Measurements from ENCODE around the gene RBMX.
"Not testable (repeated sequence)": the region's sequence is repeated elsewhere in the genome, so short reads cannot be mapped to it uniquely, and the experiment has no call there.

The RBMX gene

GRCh38 chrX:136909706-136910564 lies 29.4 kb upstream of the RBMX start:
- Mint-ChIP-seq H3K36me3 (ENCODE audit: low read depth) (no peaks in the 10 kb centered on the region), H3K4me1 (peaks cover 6% of the 10 kb centered on the region), H3K4me3 (peak overlapping the region; percentile 89 to 95 (median 91)), H3K27me3 (ENCODE audit: low read depth) (no peaks in the 10 kb centered on the region), H3K9me3 (peaks cover 13% of the 10 kb centered on the region), H3K27ac (peak overlapping the region; percentile 63 to 97 (median 93))
- TF ChIP-seq CTCF (IDR thresholded peaks at IDR 0.05; ENCODE audit: unreplicated experiment in 3 of 3) = no peak

- Mint-ChIP-seq H3K36me3 (ENCODE audit: low read depth) (no peaks in the 10 kb centered on the region), H3K27me3 (ENCODE audit: low read depth) (no peaks in the 10 kb centered on the region), H3K4me3 (peak overlapping the region; percentile 89 to 95 (median 91)), H3K4me1 (peaks cover 6% of the 10 kb centered on the region), H3K9me3 (peaks cover 13% of the 10 kb centered on the region), H3K27ac (peak overlapping the region; percentile 63 to 97 (median 93))
- no peak for TF ChIP-seq CTCF (IDR thresholded peaks at IDR 0.05; ENCODE audit: unreplicated experiment in 3 of 3)
Observed at GRCh38 chrX:136909119-136909705, 28.7 kb upstream of the RBMX start.

- H3K27ac Mint-ChIP-seq = peak overlapping the region in 2 of 3 experiments; percentile 48 to 81
- H3K9me3 Mint-ChIP-seq = peaks cover 13% of the 10 kb centered on the region
- no peak for TF ChIP-seq CTCF (IDR thresholded peaks at IDR 0.05; ENCODE audit: unreplicated experiment in 3 of 3)
- no peaks in the 10 kb centered on the region for H3K36me3 Mint-ChIP-seq (ENCODE audit: low read depth)
- H3K27me3 Mint-ChIP-seq (ENCODE audit: low read depth) = no peaks in the 10 kb centered on the region
- peaks cover 6% of the 10 kb centered on the region for H3K4me1 Mint-ChIP-seq
- peak overlapping the region in 2 of 3 experiments; percentile 5 to 13 for H3K4me3 Mint-ChIP-seq
Observed at GRCh38 chrX:136907621-136908020, 27.1 kb upstream of the RBMX start.

- Mint-ChIP-seq H3K4me1 (peaks cover 6% of the 10 kb centered on the region), H3K9me3 (peaks cover 16% of the 10 kb centered on the region), H3K4me3 (peak overlapping the region in 1 of 3 experiments; percentile 13), H3K27me3 (ENCODE audit: low read depth) (no peaks in the 10 kb centered on the region), H3K36me3 (ENCODE audit: low read depth) (no peaks in the 10 kb centered on the region), H3K27ac (peak overlapping the region in 2 of 3 experiments; percentile 48 to 81)
- TF ChIP-seq CTCF (IDR thresholded peaks at IDR 0.05; ENCODE audit: unreplicated experiment in 3 of 3) = no peak
Observed at GRCh38 chrX:136906921-136907510, 26.5 kb upstream of the RBMX start.

- H3K4me3 Mint-ChIP-seq; H3K27ac Mint-ChIP-seq; H3K36me3 Mint-ChIP-seq (ENCODE audit: low read depth); H3K4me1 Mint-ChIP-seq; H3K27me3 Mint-ChIP-seq (ENCODE audit: low read depth): not testable (repeated sequence)
- peaks cover 16% of the 10 kb centered on the region for H3K9me3 Mint-ChIP-seq
Observed at GRCh38 chrX:136904067-136904466, 23.5 kb upstream of the RBMX start.

- H3K27ac Mint-ChIP-seq; H3K9me3 Mint-ChIP-seq; H3K4me3 Mint-ChIP-seq; H3K36me3 Mint-ChIP-seq (ENCODE audit: low read depth); H3K27me3 Mint-ChIP-seq (ENCODE audit: low read depth); H3K4me1 Mint-ChIP-seq: not testable (repeated sequence)
Observed at GRCh38 chrX:136900071-136900470, 19.5 kb upstream of the RBMX start.

Measured in nephron (organoid).